Vagina (tissue), 2 donors: ENCODE measurements around the gene CLIP4. TPM values are rescaled to one million over a fixed set of nuclear protein-coding genes. Genes with fewer than 3 reads are reported as not detected.

ENCODE experiments used
- DNase-seq, 2 donors: peaks; one replicate each; pipeline ENCODE4 v3.0.0-alpha.2; 2017; ENCODE audit errors: extremely low spot score in 2 of 2
- H3K27ac ChIP-seq: fragments of 200-600 bp; sonication (generic); one replicate; pipeline ENCODE4 v1.5.1; 2019
- H3K27me3 ChIP-seq: fragments of 200-600 bp; sonication (generic); one replicate; pipeline ENCODE4 v1.5.1; 2019
- H3K36me3 ChIP-seq, 2 donors: fragments of 200-600 bp; sonication (generic); one replicate each; pipeline ENCODE4 v1.5.1; 2017 to 2019
- H3K4me1 ChIP-seq: fragments of 200-600 bp; sonication (generic); one replicate; pipeline ENCODE4 v1.5.1; 2019
- H3K4me3 ChIP-seq, 2 donors: fragments of 200-600 bp; sonication (generic); 1 replicate in 1 of 2; 2 replicates in 1 of 2; pipeline ENCODE4 v1.5.1; 2016 to 2019
- H3K9me3 ChIP-seq: fragments of 200-600 bp; sonication (generic); one replicate; pipeline ENCODE4 v1.5.1; 2019
- POLR2A ChIP-seq, 2 donors: fragments of 450-650 bp; IDR thresholded peaks; one replicate each; pipeline ENCODE4 v1.6.1; 2017; ENCODE audit warnings: antibody characterized with exemption in 2 of 2, mild to moderate bottlenecking in 2 of 2, moderate library complexity in 2 of 2
- POLR2AphosphoS5 ChIP-seq, 2 donors: sonication (generic); formaldehyde crosslinking; IDR thresholded peaks; one replicate each; pipeline ENCODE4 v1.9.0; 2017; ENCODE audit warnings: antibody characterized with exemption in 2 of 2, mild to moderate bottlenecking in 2 of 2, low read depth in 1 of 2; ENCODE audit not compliant: insufficient read depth in 1 of 2
- intact Hi-C: fragments of 100-400 bp; cut with DNase I; formaldehyde crosslinking; loops from one replicate; pipeline ENCODE4 v1.15.1; 2023
- total RNA-seq: library from RNA; depleted of rRNA; stranded (reverse); fragments of >200 nt; gene quantifications from one replicate; pipeline ENCODE4 v1.2.3, GENCODE V29; 2016
- TF ChIP-seq, protein P1 (sequence below), 3 experiments: fragments of 450-650 bp in 2 of 3; fragments of 200-600 bp in 1 of 3; sonication (generic) in 1 of 3; IDR thresholded peaks; one replicate each; pipeline ENCODE4 v1.5.1; 2017 to 2019; ENCODE audit warnings: antibody characterized with exemption in 3 of 3, mild to moderate bottlenecking in 2 of 3, moderate library complexity in 2 of 3

CLIP4 gene
- total RNA-seq, 1 donor from 2014 or later: 63.1 TPM

DNA sequence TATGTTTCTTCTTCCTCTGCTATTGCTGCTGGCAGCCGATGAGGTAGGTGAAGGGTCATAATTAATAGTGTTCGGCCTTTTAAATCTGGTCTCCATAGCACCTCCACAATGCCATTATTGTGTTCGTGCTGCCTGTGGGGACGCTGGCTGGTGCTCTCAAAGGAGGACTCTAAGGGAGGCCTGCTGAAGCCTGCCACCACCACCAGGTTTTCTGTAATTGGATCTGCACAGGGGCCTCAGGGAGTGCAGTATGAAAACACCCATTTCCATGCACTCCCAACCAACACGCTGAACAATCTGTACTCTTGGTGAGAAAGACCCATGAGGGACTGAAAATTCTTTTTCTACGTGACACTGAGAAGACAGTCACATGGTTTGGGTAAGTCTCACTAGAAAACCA is 17.6 kb upstream of the CLIP4 start:
- intact Hi-C loops: no loop called here

GRCh38 chr2:29100564-29100963 is 14.7 kb upstream of the CLIP4 start:
- intact Hi-C loops: no loop called here
- H3K27ac ChIP-seq: no peak overlapping the region
- TF ChIP-seq POLR2AphosphoS5 (IDR thresholded peaks at IDR 0.05; ENCODE audit: insufficient read depth in 1 of 2, low read depth in 1 of 2) (no peak), POLR2A (IDR thresholded peaks at IDR 0.05) (no peak)
- TF ChIP-seq, protein P1, sequence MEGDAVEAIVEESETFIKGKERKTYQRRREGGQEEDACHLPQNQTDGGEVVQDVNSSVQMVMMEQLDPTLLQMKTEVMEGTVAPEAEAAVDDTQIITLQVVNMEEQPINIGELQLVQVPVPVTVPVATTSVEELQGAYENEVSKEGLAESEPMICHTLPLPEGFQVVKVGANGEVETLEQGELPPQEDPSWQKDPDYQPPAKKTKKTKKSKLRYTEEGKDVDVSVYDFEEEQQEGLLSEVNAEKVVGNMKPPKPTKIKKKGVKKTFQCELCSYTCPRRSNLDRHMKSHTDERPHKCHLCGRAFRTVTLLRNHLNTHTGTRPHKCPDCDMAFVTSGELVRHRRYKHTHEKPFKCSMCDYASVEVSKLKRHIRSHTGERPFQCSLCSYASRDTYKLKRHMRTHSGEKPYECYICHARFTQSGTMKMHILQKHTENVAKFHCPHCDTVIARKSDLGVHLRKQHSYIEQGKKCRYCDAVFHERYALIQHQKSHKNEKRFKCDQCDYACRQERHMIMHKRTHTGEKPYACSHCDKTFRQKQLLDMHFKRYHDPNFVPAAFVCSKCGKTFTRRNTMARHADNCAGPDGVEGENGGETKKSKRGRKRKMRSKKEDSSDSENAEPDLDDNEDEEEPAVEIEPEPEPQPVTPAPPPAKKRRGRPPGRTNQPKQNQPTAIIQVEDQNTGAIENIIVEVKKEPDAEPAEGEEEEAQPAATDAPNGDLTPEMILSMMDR (IDR thresholded peaks at IDR 0.05): no peak
- DNase-seq: no peak
- no peaks in the 10 kb centered on the region for H3K27me3 ChIP-seq
- no peaks in the 10 kb centered on the region for H3K4me1 ChIP-seq
- no peak overlapping the region for H3K4me3 ChIP-seq
- no peaks in the 10 kb centered on the region for H3K9me3 ChIP-seq
- no peaks in the 10 kb centered on the region for H3K36me3 ChIP-seq

More for the DNA sequence above, 17.6 kb upstream of the CLIP4 start:
- Histone ChIP-seq H3K36me3 (no peaks in the 10 kb centered on the region), H3K4me3 (no peak overlapping the region), H3K4me1 (no peaks in the 10 kb centered on the region), H3K27ac (no peak overlapping the region), H3K27me3 (no peaks in the 10 kb centered on the region), H3K9me3 (no peaks in the 10 kb centered on the region)
- TF ChIP-seq POLR2A (IDR thresholded peaks at IDR 0.05) (no peak), POLR2AphosphoS5 (IDR thresholded peaks at IDR 0.05; ENCODE audit: insufficient read depth in 1 of 2, low read depth in 1 of 2) (no peak)
- TF ChIP-seq, protein P1 (IDR thresholded peaks at IDR 0.05): no peak
- DNase-seq: no peak

GRCh38 chr2:29104688-29105087 is 10.5 kb upstream of the CLIP4 start:
- TF ChIP-seq POLR2A (IDR thresholded peaks at IDR 0.05) (no peak), POLR2AphosphoS5 (IDR thresholded peaks at IDR 0.05; ENCODE audit: insufficient read depth in 1 of 2, low read depth in 1 of 2) (no peak)
- TF ChIP-seq, protein P1 (IDR thresholded peaks at IDR 0.05): no peak
- Histone ChIP-seq H3K4me1 (no peaks in the 10 kb centered on the region), H3K9me3 (no peaks in the 10 kb centered on the region), H3K36me3 (no peaks in the 10 kb centered on the region), H3K27ac (no peak overlapping the region), H3K27me3 (no peaks in the 10 kb centered on the region), H3K4me3 (no peak overlapping the region)
- intact Hi-C loops: no loop called here
- no peak for DNase-seq

- Histone ChIP-seq H3K27me3 (no peaks in the 10 kb centered on the region), H3K27ac (no peak overlapping the region), H3K4me3 (no peak overlapping the region), H3K4me1 (no peaks in the 10 kb centered on the region), H3K9me3 (no peaks in the 10 kb centered on the region), H3K36me3 (no peaks in the 10 kb centered on the region)
- TF ChIP-seq POLR2A (IDR thresholded peaks at IDR 0.05) (no peak), POLR2AphosphoS5 (IDR thresholded peaks at IDR 0.05; ENCODE audit: insufficient read depth in 1 of 2, low read depth in 1 of 2) (no peak)
- TF ChIP-seq, protein P1 (IDR thresholded peaks at IDR 0.05): no peak
- intact Hi-C loops: no loop called here
- no peak for DNase-seq
Observed at GRCh38 chr2:29105375-29105774, 9.8 kb upstream of the CLIP4 start.

DNA sequence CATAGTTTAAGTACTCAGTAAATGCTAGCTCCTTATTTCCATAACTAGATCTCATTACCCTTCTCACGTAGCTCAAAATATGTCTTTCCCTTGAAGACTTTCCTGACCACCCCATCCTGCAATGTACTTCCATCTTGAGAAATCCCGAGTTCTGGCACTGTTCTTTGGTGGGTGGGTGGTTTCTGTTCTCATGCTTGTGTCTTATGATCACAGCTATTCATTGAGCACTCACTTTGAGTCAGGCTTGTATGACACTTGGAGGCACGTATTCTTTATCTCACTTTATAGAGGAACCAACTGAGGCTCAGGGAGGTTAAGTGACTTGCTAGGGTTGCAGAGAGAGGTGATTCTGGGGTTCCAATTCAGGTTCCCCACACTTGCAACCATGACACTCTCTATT is 9.0 kb upstream of the CLIP4 start:
- Histone ChIP-seq H3K9me3 (no peaks in the 10 kb centered on the region), H3K4me1 (no peaks in the 10 kb centered on the region), H3K27ac (no peak overlapping the region), H3K4me3 (no peak overlapping the region), H3K36me3 (no peaks in the 10 kb centered on the region), H3K27me3 (no peaks in the 10 kb centered on the region)
- no peak for DNase-seq
- TF ChIP-seq POLR2AphosphoS5 (IDR thresholded peaks at IDR 0.05; ENCODE audit: insufficient read depth in 1 of 2, low read depth in 1 of 2) (no peak), POLR2A (IDR thresholded peaks at IDR 0.05) (no peak)
- TF ChIP-seq, protein P1 (IDR thresholded peaks at IDR 0.05): no peak
- intact Hi-C loops: no loop called here
